HG02884 (cell line): ENCODE results near the gene FGD6.
"Not testable (repeated sequence)": the region's sequence is repeated elsewhere in the genome, so short reads cannot be mapped to it uniquely, and the experiment has no call there.

Experiments
- ATAC-seq: cut with Tn5 transposase; IDR thresholded peaks from one replicate; pipeline ENCODE4 v1.9.1; 2021; ENCODE audit warnings: mild to moderate bottlenecking, moderate library complexity; ENCODE audit not compliant: unreplicated experiment

FGD6 gene

DNA sequence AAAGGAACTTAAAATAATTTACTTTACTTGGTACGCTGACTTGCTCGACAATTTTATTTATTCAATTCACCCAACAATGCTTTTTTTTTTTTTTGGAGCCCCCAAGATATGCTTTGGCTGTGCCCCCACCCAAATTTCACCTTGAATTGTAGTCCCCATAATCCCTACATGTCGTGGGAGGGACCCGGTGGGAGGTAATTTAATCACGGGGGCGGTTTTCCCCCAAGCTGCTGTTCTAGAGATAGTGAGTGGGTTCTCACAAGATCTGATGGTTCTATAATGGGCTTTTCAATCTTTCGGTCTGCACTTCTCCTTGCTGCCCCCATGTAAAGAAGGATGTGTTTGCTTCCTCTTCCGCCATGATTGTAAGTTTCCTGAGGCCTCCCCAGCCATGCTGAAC is 10.4 kb downstream of the FGD6 start:
- no peak for ATAC-seq

DNA sequence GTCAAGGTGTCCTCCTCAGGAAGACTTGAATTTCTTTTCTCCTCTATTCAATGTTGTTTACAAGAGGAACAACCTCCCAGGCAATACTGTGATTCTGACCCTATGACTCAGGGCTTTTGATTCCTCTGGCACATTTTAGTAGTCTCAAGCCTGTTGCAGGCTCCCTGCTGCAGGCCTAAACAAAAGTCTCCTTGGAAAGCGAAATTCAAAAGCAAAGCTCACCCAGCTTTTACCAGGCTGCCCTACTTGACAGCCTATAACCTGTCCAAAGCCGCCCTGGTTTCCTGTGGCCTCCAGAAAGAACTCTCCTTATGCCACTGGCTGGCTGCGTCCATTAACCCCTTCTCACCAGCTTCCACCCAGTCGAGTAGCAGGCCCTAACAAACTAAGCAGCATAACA is 11.6 kb downstream of the FGD6 start:
- no peak for ATAC-seq

- ATAC-seq, result no peak
Observed at GRCh38 chr12:95205016-95205624, 12.1 kb downstream of the FGD6 start.

DNA sequence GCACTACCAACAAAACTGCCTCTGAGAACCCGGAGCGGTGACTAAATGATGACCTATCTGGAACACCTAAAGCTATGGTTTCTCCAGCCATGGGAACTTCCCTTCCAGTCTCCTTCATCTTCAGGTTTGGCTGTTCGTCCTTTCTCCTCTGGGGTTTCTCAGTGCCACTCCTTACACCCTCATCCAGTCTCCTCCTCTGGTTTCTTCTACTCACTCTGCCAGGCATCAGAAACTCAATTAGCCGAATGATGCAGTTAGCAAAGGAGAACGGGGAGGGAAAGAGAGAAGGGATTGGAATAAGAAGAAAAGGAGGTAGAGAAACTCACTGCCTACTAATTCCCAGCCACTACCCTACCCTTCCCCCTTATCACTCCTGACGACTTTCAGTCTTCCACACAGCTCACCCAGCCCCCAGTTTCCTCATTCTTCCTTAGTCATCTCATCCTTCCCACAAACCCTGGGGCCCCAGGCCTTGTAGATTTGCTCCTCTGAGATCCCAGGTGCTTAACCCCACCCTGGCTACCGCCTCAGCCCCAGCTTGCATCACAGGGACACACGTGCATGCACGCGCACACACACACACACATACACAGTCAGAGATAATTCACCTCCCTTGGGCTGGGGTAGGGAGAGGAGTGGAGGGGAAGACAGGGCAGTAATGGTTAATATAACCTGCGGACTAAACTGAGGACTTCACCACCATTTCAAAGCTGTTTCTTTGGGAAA is 13.0 kb downstream of the FGD6 start:
- no peak for ATAC-seq

DNA sequence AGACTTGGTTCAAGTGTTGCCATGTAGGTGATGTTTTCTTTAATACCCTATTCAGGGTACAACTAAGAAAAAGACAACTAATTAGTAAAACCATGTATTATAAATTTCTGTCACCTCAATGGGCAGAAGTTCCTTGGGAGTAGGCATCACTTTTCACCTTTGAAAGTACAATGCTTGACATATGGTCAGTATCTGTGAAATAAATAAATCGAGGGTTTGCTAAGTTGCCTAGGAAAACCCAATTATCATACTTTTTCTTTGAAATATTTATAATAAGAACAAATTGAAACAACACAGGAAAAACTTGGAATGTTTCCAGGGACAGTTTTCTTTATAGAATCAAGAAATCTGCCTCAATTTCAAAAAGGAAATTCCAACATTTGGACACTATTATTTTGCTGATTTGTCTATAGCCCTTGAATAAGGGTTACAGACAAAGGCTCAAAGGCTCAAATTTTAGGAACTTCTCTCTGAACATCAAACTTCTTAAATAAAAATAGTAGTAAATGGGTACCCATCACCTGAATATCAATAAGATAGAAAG is 13.7 kb downstream of the FGD6 start:
- no peak for ATAC-seq

DNA sequence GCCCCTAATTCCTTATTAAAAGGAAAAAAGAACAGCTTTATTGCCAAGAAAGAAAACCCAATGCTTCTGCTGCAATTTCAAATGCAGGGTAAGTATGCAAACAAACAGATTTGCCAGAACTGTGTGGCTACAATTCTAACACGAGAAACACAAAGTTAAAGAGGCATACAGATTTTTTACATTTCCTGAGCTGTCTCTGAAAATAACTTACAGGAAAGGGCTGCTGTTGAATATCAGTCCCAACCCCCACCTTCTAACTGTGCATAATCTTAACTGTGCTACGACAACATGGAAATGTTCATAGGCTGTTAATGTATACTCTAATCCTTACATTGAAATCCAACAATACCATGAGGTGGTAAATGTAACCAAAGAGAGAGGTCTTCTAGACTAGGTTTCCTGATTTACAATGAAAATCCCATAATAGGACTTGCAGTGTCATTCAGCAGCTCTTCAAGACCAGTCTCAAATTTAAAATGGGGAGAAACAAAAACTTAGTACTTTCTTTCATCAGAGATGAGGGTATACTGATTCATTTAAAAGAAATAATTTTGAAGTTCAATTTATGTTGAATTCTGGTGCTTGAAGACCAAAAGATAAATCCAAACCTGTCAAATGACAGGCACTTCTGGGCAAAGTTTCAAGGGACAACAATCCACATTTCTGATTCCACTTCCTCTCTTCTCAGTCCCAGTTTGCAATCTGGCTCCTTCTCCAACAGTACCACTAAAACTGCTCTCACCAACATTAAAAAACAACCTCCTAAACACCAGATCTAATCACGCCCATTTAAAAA is 14.4 kb downstream of the FGD6 start:
- no peak for ATAC-seq

- no peak for ATAC-seq
Observed at GRCh38 chr12:95201056-95201670, 16.1 kb downstream of the FGD6 start.

- ATAC-seq, result no peak
Observed at GRCh38 chr12:95200128-95200894, 17.0 kb downstream of the FGD6 start.

DNA sequence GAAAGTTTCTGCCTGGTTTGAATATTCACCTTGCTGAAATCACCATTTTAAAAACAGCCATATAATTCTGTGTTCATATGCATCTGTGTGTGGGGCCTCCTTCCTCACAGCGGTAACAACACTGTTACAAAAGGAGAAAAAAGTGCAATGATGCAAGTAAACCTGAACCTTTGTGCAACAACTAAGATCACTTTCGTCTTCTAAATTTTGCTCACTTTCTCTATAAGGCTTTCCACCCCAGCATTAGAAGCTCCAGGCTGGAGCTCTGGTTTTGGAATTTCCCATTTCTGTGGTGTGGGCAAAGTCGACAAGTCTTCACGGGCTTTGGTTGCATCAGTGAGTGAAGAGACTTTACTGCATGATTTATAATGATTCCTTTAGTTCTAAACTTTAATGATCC is 18.4 kb downstream of the FGD6 start:
- no peak for ATAC-seq

DNA sequence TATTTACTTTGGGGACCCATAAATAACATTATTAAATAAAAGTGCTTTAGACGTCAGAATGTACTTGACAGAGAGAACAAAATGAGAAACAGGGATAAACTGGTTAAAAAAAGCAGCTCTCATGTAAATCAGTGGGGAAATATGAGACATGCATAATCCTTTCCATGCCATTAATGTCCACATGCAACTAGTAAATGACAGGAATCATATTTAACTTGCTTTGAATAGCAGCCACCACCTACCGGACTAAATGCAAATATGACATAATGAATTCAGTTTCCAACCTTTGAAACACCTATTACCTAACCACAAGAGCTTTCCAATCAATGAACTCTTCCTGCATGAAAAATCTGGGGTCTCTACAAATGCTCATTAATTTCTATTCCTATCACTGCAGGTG is 19.6 kb downstream of the FGD6 start:
- ATAC-seq, result no peak

DNA sequence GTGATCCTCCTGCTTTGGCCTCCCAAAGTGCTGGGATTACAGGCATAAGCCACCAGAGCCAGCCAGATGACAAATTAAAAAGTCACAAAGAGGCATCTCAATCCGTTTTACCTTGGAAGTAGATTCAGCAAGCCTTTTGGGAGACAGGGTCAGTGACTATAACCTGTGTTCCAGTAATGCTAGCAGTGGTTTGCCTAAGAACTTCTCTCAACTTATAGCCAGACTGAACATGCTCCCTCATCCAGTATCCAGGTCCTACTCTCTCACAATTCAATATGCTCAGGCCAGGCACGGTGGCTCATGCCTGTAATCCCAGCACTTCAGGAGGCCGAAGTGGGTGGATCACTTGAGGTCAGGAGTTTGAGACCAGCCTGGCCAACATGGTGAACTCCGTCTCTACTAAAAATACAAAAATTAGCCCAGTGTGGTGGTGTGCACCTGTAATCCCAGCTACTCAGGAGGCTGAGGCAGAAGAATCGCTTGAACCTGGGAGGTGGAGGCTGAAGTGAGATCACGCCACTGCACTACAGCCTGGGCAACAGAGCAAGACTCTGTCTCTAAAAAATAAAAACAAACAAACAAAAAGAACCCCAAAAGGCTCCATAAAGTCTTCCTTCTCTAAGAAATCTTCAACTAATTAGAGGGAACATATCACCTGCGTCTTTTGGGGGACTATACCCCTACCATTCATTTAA is 20.2 kb downstream of the FGD6 start:
- ATAC-seq, result not testable (repeated sequence)

- ATAC-seq, result no peak
Observed at GRCh38 chr12:95195122-95195521, 22.1 kb downstream of the FGD6 start.

DNA sequence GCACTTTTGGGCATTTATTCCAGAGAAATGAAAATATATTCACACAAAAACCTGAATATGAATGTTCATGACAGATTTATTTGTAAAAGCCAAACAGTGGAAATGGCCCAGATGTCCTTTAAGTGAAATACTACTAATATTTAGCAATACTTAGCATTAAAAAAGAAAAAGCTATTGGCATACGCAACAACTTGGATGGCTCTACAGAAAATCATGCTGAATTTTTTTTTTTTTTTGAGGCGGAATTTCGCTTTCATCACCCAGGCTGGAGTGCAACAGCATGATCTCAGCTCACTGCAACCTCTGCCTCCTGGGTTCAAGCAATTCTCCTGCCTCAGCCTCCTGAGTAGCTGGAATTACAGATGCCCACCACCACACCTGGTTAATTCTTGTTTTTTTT is 24.1 kb downstream of the FGD6 start:
- ATAC-seq, result no peak

- ATAC-seq, result no peak
Observed at GRCh38 chr12:95192271-95192670, 25.0 kb downstream of the FGD6 start.

DNA sequence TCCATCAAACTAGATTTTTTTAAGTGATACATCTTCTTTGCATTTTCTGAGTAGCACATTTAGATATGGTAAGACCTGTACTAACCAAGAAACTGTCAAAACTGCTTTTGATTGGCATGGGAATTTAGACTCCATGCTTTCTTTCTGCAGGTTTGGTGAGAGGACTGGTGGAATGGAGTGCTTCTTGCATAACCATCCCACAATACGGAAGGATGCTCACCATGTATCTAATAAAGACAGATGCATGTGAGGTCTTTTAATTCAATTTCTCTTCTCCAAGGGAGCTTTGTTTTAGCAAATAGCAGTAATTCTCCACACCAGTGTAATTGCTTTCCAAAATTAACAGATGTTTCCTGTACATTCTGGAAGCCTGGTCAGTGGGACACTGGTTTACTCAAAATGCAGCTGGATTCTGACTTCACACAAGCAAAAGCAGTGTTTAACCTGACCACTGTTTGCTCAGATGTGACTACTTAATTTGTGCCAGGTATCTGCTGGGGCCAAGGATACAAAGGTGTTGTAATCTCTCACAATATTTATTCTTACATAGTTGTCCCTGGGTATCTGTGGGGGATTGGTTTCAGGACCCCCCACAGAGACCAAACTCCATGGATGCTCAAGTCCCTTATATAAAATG is 26.1 kb downstream of the FGD6 start:
- ATAC-seq, result no peak

DNA sequence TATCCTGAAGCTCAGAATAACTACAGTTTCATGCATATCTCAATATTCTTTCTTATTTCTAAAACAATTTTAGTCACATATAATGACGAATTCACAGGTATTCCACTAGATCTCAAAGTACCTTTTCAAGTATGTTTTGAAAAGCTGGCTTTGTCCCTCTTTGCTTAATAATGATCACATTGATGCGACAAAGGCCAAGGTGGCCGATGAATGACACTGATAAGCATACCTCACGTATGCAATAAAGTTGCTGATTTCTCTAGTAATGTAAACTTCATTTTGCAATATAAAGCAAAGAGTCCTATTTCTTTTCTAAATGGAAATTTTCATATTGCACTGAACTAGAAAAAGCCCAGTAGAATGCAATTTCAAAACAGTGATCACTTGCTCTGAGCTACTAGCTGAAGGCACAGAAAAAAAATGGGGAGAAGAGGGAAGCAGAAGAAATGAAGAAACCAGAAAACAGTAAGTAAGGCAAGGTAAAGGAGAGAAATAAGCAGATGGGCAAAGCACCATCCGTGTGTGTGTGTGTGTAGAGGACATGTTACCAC is 29.3 kb downstream of the FGD6 start:
- ATAC-seq, result no peak

DNA sequence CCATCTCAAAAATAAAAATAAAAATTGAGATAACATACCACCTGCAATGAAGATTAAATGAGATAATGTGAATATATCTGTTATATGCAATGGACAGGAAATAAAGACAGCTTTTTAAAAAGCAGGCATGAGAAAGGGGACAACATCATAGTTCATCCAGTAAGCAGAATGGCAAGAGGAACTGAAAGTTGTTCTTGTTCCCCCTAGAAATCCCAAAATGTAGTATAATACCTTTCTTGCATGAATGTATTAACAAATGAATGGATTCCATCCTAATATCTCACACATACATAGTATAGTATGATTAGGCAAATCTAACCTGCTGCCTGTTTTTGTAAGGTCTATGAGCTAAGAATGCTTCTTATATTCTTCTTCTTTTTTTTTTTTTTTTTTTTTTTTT is 31.4 kb downstream of the FGD6 start:
- no peak for ATAC-seq

- no peak for ATAC-seq
Observed at GRCh38 chr12:95185072-95185471, 32.2 kb downstream of the FGD6 start.

- no peak for ATAC-seq
Observed at GRCh38 chr12:95184121-95184520, 33.1 kb downstream of the FGD6 start.
